Caco-2 (cell line): ENCODE measurements around the gene AGXT2. TPM values are rescaled to one million over a fixed set of nuclear protein-coding genes. Genes with fewer than 3 reads are reported as not detected.
A peak's percentile ranks its signal among the peaks of the same experiment; 100 is the strongest.

Experiments used
- BruUV-seq: library from RNA; stranded (reverse); fragments of 400-500 nt; replicated peaks from 2 replicates; lab custom pipeline; 2021; lab: Mats Ljungman, UMichigan
- CTCF ChIA-PET: fragments of 300-600 bp; sonication (Branson Sonifier 250); formaldehyde crosslinking; loops from one replicate; lab custom pipeline; 2022; ENCODE audit warnings: antibody characterized with exemption; lab: Charles Lee
- POLR2A ChIA-PET: fragments of 300-600 bp; sonication (Branson Sonifier 250); formaldehyde crosslinking; loops from one replicate; lab custom pipeline; 2022; ENCODE audit warnings: antibody characterized with exemption; lab: Charles Lee
- DNase-seq, 2 experiments: peaks; one replicate each; pipeline versions ENCODE4 v3.0.0 to v3.0.0-alpha.2; 2020 to 2022
- H3K27me3 ChIP-seq: replicated peaks from 2 replicates; pipeline ENCODE4 v1.6.0; 2011; ENCODE audit warnings: low read length; ENCODE audit not compliant: control insufficient read depth, insufficient read depth
- H3K36me3 ChIP-seq: 2 replicates; pipeline ENCODE4 v1.5.1; 2011; ENCODE audit warnings: low read length; ENCODE audit not compliant: control insufficient read depth, insufficient read depth
- H3K4me1 ChIP-seq: fragments of 250-450 bp; sonication (Bioruptor Pico); 2 replicates; pipeline ENCODE4 v1.5.1; 2020; ENCODE audit warnings: mild to moderate bottlenecking
- H3K4me3 ChIP-seq: 2 replicates; pipeline ENCODE4 v1.5.1; 2011; ENCODE audit warnings: low read depth, mild to moderate bottlenecking, control low read depth, low read length
- H3K9me3 ChIP-seq: fragments of 250-450 bp; sonication (Bioruptor Pico); 2 replicates; pipeline ENCODE4 v1.5.1; 2020; ENCODE audit warnings: mild to moderate bottlenecking, moderate library complexity
- H3K27ac Mint-ChIP-seq: one replicate; pipeline ENCODE4 v1.8.0; 2022; ENCODE audit warnings: mixed read lengths; ENCODE audit not compliant: unreplicated experiment
- H3K27me3 Mint-ChIP-seq: one replicate; pipeline ENCODE4 v1.8.0; 2022; ENCODE audit warnings: mixed read lengths; ENCODE audit not compliant: insufficient read depth, unreplicated experiment
- H3K36me3 Mint-ChIP-seq: one replicate; pipeline ENCODE4 v1.8.0; 2022; ENCODE audit warnings: mild to moderate bottlenecking, mixed read lengths; ENCODE audit not compliant: insufficient read depth, unreplicated experiment
- H3K4me1 Mint-ChIP-seq: one replicate; pipeline ENCODE4 v1.8.0; 2022; ENCODE audit warnings: low read depth, mixed read lengths; ENCODE audit not compliant: unreplicated experiment
- H3K4me3 Mint-ChIP-seq: one replicate; pipeline ENCODE4 v1.8.0; 2022; ENCODE audit warnings: mild to moderate bottlenecking, moderate library complexity, mixed read lengths; ENCODE audit not compliant: unreplicated experiment
- H3K9me3 Mint-ChIP-seq: one replicate; pipeline ENCODE4 v1.8.0; 2022; ENCODE audit warnings: mixed read lengths; ENCODE audit not compliant: unreplicated experiment
- intact Hi-C: fragments of 100-400 bp; cut with micrococcal nuclease; formaldehyde crosslinking; loops from one replicate; pipeline ENCODE4 v1.10.0; 2022; ENCODE audit not compliant: unreplicated experiment
- total RNA-seq: library from RNA; stranded (reverse); gene quantifications from 2 replicates; pipeline ENCODE4 v1.2.3, GENCODE V29; 2022
- TF ChIP-seq, protein P1 (sequence below), 2 experiments: fragments of 200-600 bp in 1 of 2; IDR thresholded peaks; 1 replicate in 1 of 2; 2 replicates in 1 of 2; pipeline versions ENCODE4 v1.5.1 to v1.8.0; 2011 to 2022; ENCODE audit warnings: antibody characterized with exemption in 1 of 2, control low read depth in 1 of 2, inconsistent platforms in 1 of 2, low read depth in 1 of 2, low read length in 1 of 2, mild to moderate bottlenecking in 1 of 2, moderate library complexity in 1 of 2; ENCODE audit not compliant: insufficient read depth in 1 of 2, severe bottlenecking in 1 of 2, unreplicated experiment in 1 of 2

AGXT2 gene
- total RNA-seq, 1 experiment from 2014 or later: not detected

DNA sequence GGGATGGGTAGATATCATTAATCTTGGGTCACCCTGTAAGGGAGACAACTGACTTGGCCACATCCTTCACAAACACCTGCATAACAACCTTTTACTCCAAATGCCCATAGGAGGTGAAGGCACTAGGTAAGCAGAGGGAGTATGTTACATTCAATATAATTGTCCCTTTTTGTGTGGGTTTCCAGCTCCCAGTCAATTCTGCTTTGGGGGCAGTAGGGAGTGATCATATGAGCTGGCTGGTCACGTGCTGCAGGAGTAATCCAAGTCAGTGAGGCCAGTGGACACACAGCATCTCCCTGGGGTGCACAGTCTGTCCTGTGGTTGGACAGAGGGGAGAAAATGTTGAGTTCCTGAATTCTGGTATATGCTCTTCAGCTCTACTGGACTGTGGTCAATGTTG, 1.2 kb upstream of the AGXT2 start:
- H3K9me3 ChIP-seq: no peaks in the 10 kb centered on the region
- intact Hi-C loops: no loop called here
- ChIA-PET CTCF (no interaction called here), POLR2A (no interaction called here)
- peaks cover 17% of the 10 kb centered on the region for H3K4me1 ChIP-seq
- peaks cover 23% of the 10 kb centered on the region for H3K4me1 Mint-ChIP-seq
- H3K27ac Mint-ChIP-seq: peak overlapping the region; percentile 17
- no peak overlapping the region for H3K4me3 Mint-ChIP-seq
- no peaks in the 10 kb centered on the region for H3K27me3 ChIP-seq
- TF ChIP-seq, protein P1, sequence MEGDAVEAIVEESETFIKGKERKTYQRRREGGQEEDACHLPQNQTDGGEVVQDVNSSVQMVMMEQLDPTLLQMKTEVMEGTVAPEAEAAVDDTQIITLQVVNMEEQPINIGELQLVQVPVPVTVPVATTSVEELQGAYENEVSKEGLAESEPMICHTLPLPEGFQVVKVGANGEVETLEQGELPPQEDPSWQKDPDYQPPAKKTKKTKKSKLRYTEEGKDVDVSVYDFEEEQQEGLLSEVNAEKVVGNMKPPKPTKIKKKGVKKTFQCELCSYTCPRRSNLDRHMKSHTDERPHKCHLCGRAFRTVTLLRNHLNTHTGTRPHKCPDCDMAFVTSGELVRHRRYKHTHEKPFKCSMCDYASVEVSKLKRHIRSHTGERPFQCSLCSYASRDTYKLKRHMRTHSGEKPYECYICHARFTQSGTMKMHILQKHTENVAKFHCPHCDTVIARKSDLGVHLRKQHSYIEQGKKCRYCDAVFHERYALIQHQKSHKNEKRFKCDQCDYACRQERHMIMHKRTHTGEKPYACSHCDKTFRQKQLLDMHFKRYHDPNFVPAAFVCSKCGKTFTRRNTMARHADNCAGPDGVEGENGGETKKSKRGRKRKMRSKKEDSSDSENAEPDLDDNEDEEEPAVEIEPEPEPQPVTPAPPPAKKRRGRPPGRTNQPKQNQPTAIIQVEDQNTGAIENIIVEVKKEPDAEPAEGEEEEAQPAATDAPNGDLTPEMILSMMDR (IDR thresholded peaks at IDR 0.05; ENCODE audit: insufficient read depth in 1 of 2, low read depth in 1 of 2, low read length in 1 of 2, severe bottlenecking in 1 of 2, unreplicated experiment in 1 of 2): no peak
- H3K4me3 ChIP-seq: no peak overlapping the region
- H3K36me3 ChIP-seq: no peaks in the 10 kb centered on the region
- no peaks in the 10 kb centered on the region for H3K9me3 Mint-ChIP-seq
- BruUV-seq: no TSS peak
- H3K36me3 Mint-ChIP-seq: no peaks in the 10 kb centered on the region
- no peak for DNase-seq
- H3K27me3 Mint-ChIP-seq: no peaks in the 10 kb centered on the region

DNA sequence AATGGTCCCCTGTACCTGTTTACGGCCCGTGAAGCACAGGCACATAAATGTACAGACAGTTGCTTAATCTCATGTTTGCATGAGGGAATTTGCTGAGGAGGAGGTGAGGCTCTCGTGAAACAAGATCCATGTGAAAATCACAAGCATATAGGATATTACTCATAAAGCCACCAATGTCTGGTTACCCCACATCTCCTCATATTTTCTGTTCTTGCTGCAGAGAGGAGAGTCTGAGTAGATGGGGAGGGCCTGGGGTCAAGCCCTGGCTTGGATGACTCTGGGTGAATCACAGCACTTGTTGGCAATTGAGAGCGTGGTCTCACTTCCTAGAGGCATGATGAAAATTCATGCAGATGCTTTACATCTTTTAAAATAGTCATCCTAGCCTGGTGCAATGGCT, 975 bp downstream of the AGXT2 start:
- Histone ChIP-seq H3K27me3 (no peaks in the 10 kb centered on the region), H3K4me1 (peaks cover 17% of the 10 kb centered on the region), H3K9me3 (no peaks in the 10 kb centered on the region), H3K36me3 (no peaks in the 10 kb centered on the region), H3K4me3 (no peak overlapping the region)
- BruUV-seq: no TSS peak
- TF ChIP-seq, protein P1 (IDR thresholded peaks at IDR 0.05; ENCODE audit: insufficient read depth in 1 of 2, low read depth in 1 of 2, low read length in 1 of 2, severe bottlenecking in 1 of 2, unreplicated experiment in 1 of 2): no peak
- Mint-ChIP-seq H3K4me1 (peaks cover 23% of the 10 kb centered on the region), H3K27ac (no peak overlapping the region), H3K9me3 (no peaks in the 10 kb centered on the region), H3K4me3 (no peak overlapping the region), H3K27me3 (no peaks in the 10 kb centered on the region), H3K36me3 (no peaks in the 10 kb centered on the region)
- intact Hi-C loops: no loop called here
- DNase-seq: no peak
- ChIA-PET CTCF (no interaction called here), POLR2A (no interaction called here)

DNA sequence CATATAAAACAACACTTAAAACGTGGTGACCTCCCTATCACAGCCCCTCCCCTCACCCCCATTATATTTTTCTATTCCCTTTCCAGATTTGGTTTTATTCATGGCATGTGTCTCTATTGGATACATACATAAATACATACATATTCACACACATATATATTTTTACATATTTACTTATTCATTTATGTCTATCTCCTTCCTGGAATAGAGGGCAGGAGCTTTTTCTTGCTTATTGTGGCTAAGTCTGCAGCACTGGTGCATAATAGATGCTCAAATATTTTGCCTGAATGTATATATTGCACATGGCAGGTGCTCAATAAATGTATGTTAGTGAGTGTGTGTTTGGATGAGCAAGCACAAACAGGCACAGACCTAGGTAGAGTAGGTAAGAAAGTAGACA, 2.5 kb downstream of the AGXT2 start:
- no peak overlapping the region for H3K27ac Mint-ChIP-seq

More for the DNA sequence above, 2.5 kb downstream of the AGXT2 start:
- Histone ChIP-seq H3K36me3 (no peaks in the 10 kb centered on the region), H3K9me3 (no peaks in the 10 kb centered on the region), H3K4me1 (peaks cover 4% of the 10 kb centered on the region), H3K27me3 (no peaks in the 10 kb centered on the region), H3K4me3 (no peak overlapping the region)
- DNase-seq: no peak
- Mint-ChIP-seq H3K36me3 (no peaks in the 10 kb centered on the region), H3K9me3 (no peaks in the 10 kb centered on the region), H3K4me3 (no peak overlapping the region), H3K27me3 (no peaks in the 10 kb centered on the region), H3K4me1 (peaks cover 8% of the 10 kb centered on the region)
- POLR2A ChIA-PET: no interaction called here
- CTCF ChIA-PET: no interaction called here
- TF ChIP-seq, protein P1 (IDR thresholded peaks at IDR 0.05; ENCODE audit: insufficient read depth in 1 of 2, low read depth in 1 of 2, low read length in 1 of 2, severe bottlenecking in 1 of 2, unreplicated experiment in 1 of 2): no peak
- BruUV-seq: no TSS peak
- intact Hi-C loops: no loop called here
